ENCODE measurements around the gene FBLN2.

Gene FBLN2

GRCh38 chr3:13624671-13625125 is 75.8 kb downstream of the FBLN2 start:
- no peak for DNase-seq (ENCODE audit: low spot score)

GRCh38 chr3:13626396-13626795 is 77.5 kb downstream of the FBLN2 start:
- DNase-seq (ENCODE audit: low spot score) = no peak

GRCh38 chr3:13626915-13627460 is 78.1 kb downstream of the FBLN2 start:
- no peak for DNase-seq (ENCODE audit: low spot score)

GRCh38 chr3:13627681-13628080 is 78.8 kb downstream of the FBLN2 start:
- DNase-seq (ENCODE audit: low spot score) = no peak

GRCh38 chr3:13628432-13628831 is 79.5 kb downstream of the FBLN2 start:
- DNase-seq (ENCODE audit: low spot score) = no peak

GRCh38 chr3:13628841-13629551 is 80.1 kb downstream of the FBLN2 start:
- DNase-seq (ENCODE audit: low spot score) = no peak

GRCh38 chr3:13629644-13630043 is 80.7 kb downstream of the FBLN2 start:
- DNase-seq (ENCODE audit: low spot score) = no peak

- DNase-seq (ENCODE audit: low spot score) = no peak
These were observed 82.3 kb downstream of the FBLN2 start for GRCh38 chr3:13631256-13631655.

GRCh38 chr3:13633176-13633575 is 84.3 kb downstream of the FBLN2 start:
- no peak for DNase-seq (ENCODE audit: low spot score)

- no peak for DNase-seq (ENCODE audit: low spot score)
These were observed 85.2 kb downstream of the FBLN2 start for GRCh38 chr3:13634151-13634550.

GRCh38 chr3:13634615-13635014 is 85.7 kb downstream of the FBLN2 start:
- DNase-seq (ENCODE audit: low spot score) = no peak

- DNase-seq (ENCODE audit: low spot score) = no peak
These were observed 87.3 kb downstream of the FBLN2 start for GRCh38 chr3:13636186-13636585.

- no peak for DNase-seq (ENCODE audit: low spot score)
These were observed 87.9 kb downstream of the FBLN2 start for GRCh38 chr3:13636874-13637273.

- no peak for DNase-seq (ENCODE audit: low spot score)
These were observed 88.5 kb downstream of the FBLN2 start for GRCh38 chr3:13637311-13637891.

- DNase-seq (ENCODE audit: low spot score) = no peak
These were observed 89.0 kb downstream of the FBLN2 start for GRCh38 chr3:13637953-13638352.

- DNase-seq (ENCODE audit: low spot score) = no peak
These were observed 90.0 kb downstream of the FBLN2 start for GRCh38 chr3:13638927-13639326.

GRCh38 chr3:13642597-13642996 is 93.7 kb downstream of the FBLN2 start:
- no peak for DNase-seq (ENCODE audit: low spot score)

- DNase-seq (ENCODE audit: low spot score) = peak; percentile 70
These were observed 95.6 kb downstream of the FBLN2 start for GRCh38 chr3:13644341-13645117.

- DNase-seq (ENCODE audit: low spot score) = no peak
These were observed 97.1 kb downstream of the FBLN2 start for GRCh38 chr3:13645801-13646637.

GRCh38 chr3:13647298-13648059 is 98.6 kb downstream of the FBLN2 start:
- DNase-seq (ENCODE audit: low spot score) = peak; percentile 92

Data from AG08395 (cell line).